Panc1 (cell line): Measurements from ENCODE around the gene TMEM82. TPM values are rescaled to one million over a fixed set of nuclear protein-coding genes. Genes with fewer than 3 reads are reported as not detected.

Source experiments
- ATAC-seq: fragments of 200-7000 bp; cut with Tn5 transposase; 2 replicates; pipeline ENCODE4 v1.9.1; 2020; ENCODE audit warnings: mild to moderate bottlenecking, moderate library complexity
- BruUV-seq: library from RNA; stranded (reverse); fragments of 400-500 nt; replicated peaks from 2 replicates; lab custom pipeline; 2021; lab: Mats Ljungman, UMichigan
- CTCF ChIA-PET: fragments of 300-600 bp; sonication (Branson Sonifier 250); formaldehyde crosslinking; loops from one replicate; lab custom pipeline; 2022; ENCODE audit warnings: antibody characterized with exemption; lab: Charles Lee
- POLR2A ChIA-PET: fragments of 300-600 bp; sonication (Branson Sonifier 250); formaldehyde crosslinking; loops from one replicate; lab custom pipeline; 2022; ENCODE audit warnings: antibody characterized with exemption; lab: Charles Lee
- DNase-seq: peaks from one replicate; pipeline ENCODE4 v3.0.0-alpha.2; 2010; ENCODE audit warnings: low read depth, low spot score
- H3K27ac ChIP-seq: 2 replicates; pipeline ENCODE4 v1.5.1; 2011; ENCODE audit warnings: mild to moderate bottlenecking, low read length, inconsistent platforms
- H3K27me3 ChIP-seq: fragments of 200-500 bp; sonication (Bioruptor generic); 2 replicates; pipeline ENCODE4 v1.6.0; 2014; ENCODE audit warnings: low read length, inconsistent platforms; ENCODE audit not compliant: control insufficient read depth, insufficient read depth
- H3K36me3 ChIP-seq: fragments of 200-500 bp; sonication (Bioruptor generic); 2 replicates; pipeline ENCODE4 v1.5.1; 2014; ENCODE audit warnings: inconsistent platforms, mild to moderate bottlenecking, low read length, moderate library complexity; ENCODE audit not compliant: control insufficient read depth, insufficient read depth
- H3K4me1 ChIP-seq: 2 replicates; pipeline ENCODE4 v1.5.1; 2011; ENCODE audit warnings: inconsistent platforms, mild to moderate bottlenecking, low read length, moderate library complexity; ENCODE audit not compliant: control insufficient read depth, insufficient read depth
- H3K4me3 ChIP-seq, 2 experiments: 2 replicates each; pipeline ENCODE4 v1.5.1; 2011 to 2012; ENCODE audit warnings: low read depth in 2 of 2, low read length in 2 of 2, mild to moderate bottlenecking in 2 of 2, inconsistent platforms in 1 of 2, moderate library complexity in 1 of 2
- H3K9me3 ChIP-seq: fragments of 200-500 bp; sonication (Bioruptor generic); 2 replicates; pipeline ENCODE4 v1.5.1; 2014; ENCODE audit warnings: low read depth, mild to moderate bottlenecking, inconsistent platforms, low read length, moderate library complexity; ENCODE audit not compliant: control insufficient read depth, insufficient read depth
- POLR2AphosphoS5 ChIP-seq: IDR thresholded peaks from 2 replicates; pipeline ENCODE4 v1.6.1; 2012; ENCODE audit warnings: mild to moderate bottlenecking, low read depth, low read length, moderate library complexity
- SIN3A ChIP-seq: IDR thresholded peaks from 2 replicates; pipeline ENCODE4 v1.6.1; 2012; ENCODE audit warnings: low read depth, mild to moderate bottlenecking, low read length, moderate library complexity, borderline replicate concordance; ENCODE audit not compliant: insufficient read depth
- TCF7L2 ChIP-seq: IDR thresholded peaks from 2 replicates; pipeline ENCODE4 v1.6.1; 2011; ENCODE audit warnings: mild to moderate bottlenecking, low read depth, low read length, inconsistent platforms
- in situ Hi-C: cut with HindIII; loops from 2 replicates; pipeline ENCODE4 v1.10.0; 2016; ENCODE audit warnings: low sequenced_read_pairs, low pct_unique_long_range_greater_than_20kb
- intact Hi-C: fragments of 100-400 bp; cut with micrococcal nuclease; formaldehyde crosslinking; loops from one replicate; pipeline ENCODE4 v1.10.0; 2022; ENCODE audit not compliant: unreplicated experiment
- total RNA-seq: library from RNA; stranded (reverse); gene quantifications from one replicate; pipeline ENCODE4 v1.2.1, GENCODE V29; 2021; ENCODE audit not compliant: unreplicated experiment
- TF ChIP-seq, protein P1 (sequence below): fragments of 450-650 bp; IDR thresholded peaks from 2 replicates; pipeline ENCODE4 v1.5.1; 2017; ENCODE audit warnings: mild to moderate bottlenecking
- TF ChIP-seq, protein P2 (sequence below), 2 experiments: IDR thresholded peaks; 2 replicates each; pipeline ENCODE4 v1.6.1; 2011 to 2012; ENCODE audit warnings: low read depth in 2 of 2, control low read depth in 1 of 2, low read length in 1 of 2, mild to moderate bottlenecking in 1 of 2, moderate library complexity in 1 of 2; ENCODE audit not compliant: insufficient read depth in 1 of 2

TMEM82 gene
- total RNA-seq, 1 experiment from 2014 or later, result not detected

DNA sequence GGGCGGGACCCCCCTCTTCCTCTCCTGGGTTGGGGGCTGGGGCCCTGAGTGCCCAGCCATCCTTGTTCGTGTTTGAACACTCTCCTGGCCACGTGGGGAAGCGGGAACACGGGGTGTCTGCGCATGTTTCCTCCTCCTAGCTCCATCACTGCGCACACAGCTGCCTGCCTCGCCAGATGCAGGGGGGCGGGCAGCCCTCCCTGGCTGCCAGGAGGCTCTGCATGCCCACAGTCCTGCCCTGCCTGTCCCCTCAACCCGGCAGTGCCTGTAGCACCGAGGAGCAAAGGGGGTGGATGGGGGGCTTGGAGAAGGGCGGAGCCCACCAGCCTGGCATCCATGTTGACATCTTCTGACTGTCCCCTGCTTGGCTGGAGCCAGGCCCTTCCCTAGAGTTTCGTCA, 8.0 kb upstream of the TMEM82 start:
- H3K36me3 ChIP-seq, result no peaks in the 10 kb centered on the region
- in situ Hi-C loops, result no loop called here
- no peak overlapping the region for H3K27ac ChIP-seq
- ChIA-PET CTCF (no interaction called here), POLR2A (no interaction called here)
- no peak for ATAC-seq
- DNase-seq, result no peak
- no peak overlapping the region for H3K4me3 ChIP-seq
- intact Hi-C loops, result no loop called here
- no peaks in the 10 kb centered on the region for H3K27me3 ChIP-seq
- H3K9me3 ChIP-seq, result no peaks in the 10 kb centered on the region
- no TSS peak for BruUV-seq
- no peaks in the 10 kb centered on the region; the same call in 1 of the 2 replicates for H3K4me1 ChIP-seq
- TF ChIP-seq SIN3A (no peak), POLR2AphosphoS5 (no peak), TCF7L2 (no peak)
- TF ChIP-seq, protein P1, sequence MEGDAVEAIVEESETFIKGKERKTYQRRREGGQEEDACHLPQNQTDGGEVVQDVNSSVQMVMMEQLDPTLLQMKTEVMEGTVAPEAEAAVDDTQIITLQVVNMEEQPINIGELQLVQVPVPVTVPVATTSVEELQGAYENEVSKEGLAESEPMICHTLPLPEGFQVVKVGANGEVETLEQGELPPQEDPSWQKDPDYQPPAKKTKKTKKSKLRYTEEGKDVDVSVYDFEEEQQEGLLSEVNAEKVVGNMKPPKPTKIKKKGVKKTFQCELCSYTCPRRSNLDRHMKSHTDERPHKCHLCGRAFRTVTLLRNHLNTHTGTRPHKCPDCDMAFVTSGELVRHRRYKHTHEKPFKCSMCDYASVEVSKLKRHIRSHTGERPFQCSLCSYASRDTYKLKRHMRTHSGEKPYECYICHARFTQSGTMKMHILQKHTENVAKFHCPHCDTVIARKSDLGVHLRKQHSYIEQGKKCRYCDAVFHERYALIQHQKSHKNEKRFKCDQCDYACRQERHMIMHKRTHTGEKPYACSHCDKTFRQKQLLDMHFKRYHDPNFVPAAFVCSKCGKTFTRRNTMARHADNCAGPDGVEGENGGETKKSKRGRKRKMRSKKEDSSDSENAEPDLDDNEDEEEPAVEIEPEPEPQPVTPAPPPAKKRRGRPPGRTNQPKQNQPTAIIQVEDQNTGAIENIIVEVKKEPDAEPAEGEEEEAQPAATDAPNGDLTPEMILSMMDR, result no peak
- TF ChIP-seq, protein P2, sequence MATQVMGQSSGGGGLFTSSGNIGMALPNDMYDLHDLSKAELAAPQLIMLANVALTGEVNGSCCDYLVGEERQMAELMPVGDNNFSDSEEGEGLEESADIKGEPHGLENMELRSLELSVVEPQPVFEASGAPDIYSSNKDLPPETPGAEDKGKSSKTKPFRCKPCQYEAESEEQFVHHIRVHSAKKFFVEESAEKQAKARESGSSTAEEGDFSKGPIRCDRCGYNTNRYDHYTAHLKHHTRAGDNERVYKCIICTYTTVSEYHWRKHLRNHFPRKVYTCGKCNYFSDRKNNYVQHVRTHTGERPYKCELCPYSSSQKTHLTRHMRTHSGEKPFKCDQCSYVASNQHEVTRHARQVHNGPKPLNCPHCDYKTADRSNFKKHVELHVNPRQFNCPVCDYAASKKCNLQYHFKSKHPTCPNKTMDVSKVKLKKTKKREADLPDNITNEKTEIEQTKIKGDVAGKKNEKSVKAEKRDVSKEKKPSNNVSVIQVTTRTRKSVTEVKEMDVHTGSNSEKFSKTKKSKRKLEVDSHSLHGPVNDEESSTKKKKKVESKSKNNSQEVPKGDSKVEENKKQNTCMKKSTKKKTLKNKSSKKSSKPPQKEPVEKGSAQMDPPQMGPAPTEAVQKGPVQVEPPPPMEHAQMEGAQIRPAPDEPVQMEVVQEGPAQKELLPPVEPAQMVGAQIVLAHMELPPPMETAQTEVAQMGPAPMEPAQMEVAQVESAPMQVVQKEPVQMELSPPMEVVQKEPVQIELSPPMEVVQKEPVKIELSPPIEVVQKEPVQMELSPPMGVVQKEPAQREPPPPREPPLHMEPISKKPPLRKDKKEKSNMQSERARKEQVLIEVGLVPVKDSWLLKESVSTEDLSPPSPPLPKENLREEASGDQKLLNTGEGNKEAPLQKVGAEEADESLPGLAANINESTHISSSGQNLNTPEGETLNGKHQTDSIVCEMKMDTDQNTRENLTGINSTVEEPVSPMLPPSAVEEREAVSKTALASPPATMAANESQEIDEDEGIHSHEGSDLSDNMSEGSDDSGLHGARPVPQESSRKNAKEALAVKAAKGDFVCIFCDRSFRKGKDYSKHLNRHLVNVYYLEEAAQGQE (IDR thresholded peaks at IDR 0.05; ENCODE audit: insufficient read depth in 1 of 2, low read depth in 2 of 2, low read length in 1 of 2), result no peak

DNA sequence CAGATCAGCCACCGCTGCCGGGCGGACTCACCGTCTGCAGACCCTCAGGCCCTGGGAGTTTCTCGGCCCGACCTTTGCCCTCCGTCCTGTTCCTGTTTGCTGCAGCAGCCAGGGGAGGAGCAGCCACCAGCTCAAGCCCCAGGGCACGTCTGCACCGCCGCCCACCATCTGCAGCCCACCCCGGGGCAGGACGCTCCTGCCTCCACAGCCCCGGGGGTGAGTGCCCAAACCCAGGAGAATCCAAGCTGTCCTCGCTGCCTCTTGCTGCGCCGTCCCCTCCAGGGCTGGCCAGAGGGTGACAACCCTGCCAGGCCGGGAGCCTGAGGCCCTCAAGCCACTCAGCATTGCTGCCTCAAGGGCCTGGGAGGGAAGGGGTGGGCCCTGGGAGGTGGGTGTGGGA, 7.4 kb upstream of the TMEM82 start:
- ChIA-PET POLR2A (interaction anchor here (0.7 kb wide), 1 partner anchor 92 kb away, joined by 12 read pairs; no protein-coding TSS in a partner anchor), CTCF (no interaction called here)
- Histone ChIP-seq H3K36me3 (no peaks in the 10 kb centered on the region), H3K27ac (no peak overlapping the region), H3K4me3 (no peak overlapping the region), H3K27me3 (no peaks in the 10 kb centered on the region), H3K4me1 (no peaks in the 10 kb centered on the region; the same call in 1 of the 2 replicates), H3K9me3 (no peaks in the 10 kb centered on the region)
- intact Hi-C loops, result no loop called here
- in situ Hi-C loops, result no loop called here
- no peak for DNase-seq
- no peak for TF ChIP-seq POLR2AphosphoS5
- no peak for TF ChIP-seq SIN3A
- TF ChIP-seq, protein P2 (IDR thresholded peaks at IDR 0.05; ENCODE audit: insufficient read depth in 1 of 2, low read depth in 2 of 2, low read length in 1 of 2), result no peak
- TF ChIP-seq, protein P1, result no peak
- no peak for TF ChIP-seq TCF7L2
- BruUV-seq, result no TSS peak
- no peak for ATAC-seq
